Endometrial microvascular endothelial cells (primary cell): ENCODE results near the gene COQ3. TPM values are rescaled to one million over a fixed set of nuclear protein-coding genes. Genes with fewer than 3 reads are reported as not detected.

ENCODE experiments used
- in situ Hi-C: cut with HindIII; loops from 2 replicates; pipeline ENCODE4 v1.10.0; 2017; ENCODE audit warnings: low sequenced_read_pairs, low pct_unique_long_range_greater_than_20kb; ENCODE audit errors: inconsistent ontology term
- total RNA-seq: library from RNA; depleted of rRNA; stranded (reverse); fragments of >200 nt; gene quantifications from one replicate; pipeline ENCODE4 v1.2.3, GENCODE V29; 2015; ENCODE audit errors: inconsistent ontology term

Gene COQ3, protein sequence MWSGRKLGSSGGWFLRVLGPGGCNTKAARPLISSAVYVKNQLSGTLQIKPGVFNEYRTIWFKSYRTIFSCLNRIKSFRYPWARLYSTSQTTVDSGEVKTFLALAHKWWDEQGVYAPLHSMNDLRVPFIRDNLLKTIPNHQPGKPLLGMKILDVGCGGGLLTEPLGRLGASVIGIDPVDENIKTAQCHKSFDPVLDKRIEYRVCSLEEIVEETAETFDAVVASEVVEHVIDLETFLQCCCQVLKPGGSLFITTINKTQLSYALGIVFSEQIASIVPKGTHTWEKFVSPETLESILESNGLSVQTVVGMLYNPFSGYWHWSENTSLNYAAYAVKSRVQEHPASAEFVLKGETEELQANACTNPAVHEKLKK
- 12.8 TPM for total RNA-seq

GRCh38 chr6:99393698-99394531 lies at the start of gene COQ3:
TSS of gene COQ3 (minus strand) at chr6:99394195. CDS start at chr6:99394179, 16 bp downstream.
- in situ Hi-C loops: no loop called here

DNA sequence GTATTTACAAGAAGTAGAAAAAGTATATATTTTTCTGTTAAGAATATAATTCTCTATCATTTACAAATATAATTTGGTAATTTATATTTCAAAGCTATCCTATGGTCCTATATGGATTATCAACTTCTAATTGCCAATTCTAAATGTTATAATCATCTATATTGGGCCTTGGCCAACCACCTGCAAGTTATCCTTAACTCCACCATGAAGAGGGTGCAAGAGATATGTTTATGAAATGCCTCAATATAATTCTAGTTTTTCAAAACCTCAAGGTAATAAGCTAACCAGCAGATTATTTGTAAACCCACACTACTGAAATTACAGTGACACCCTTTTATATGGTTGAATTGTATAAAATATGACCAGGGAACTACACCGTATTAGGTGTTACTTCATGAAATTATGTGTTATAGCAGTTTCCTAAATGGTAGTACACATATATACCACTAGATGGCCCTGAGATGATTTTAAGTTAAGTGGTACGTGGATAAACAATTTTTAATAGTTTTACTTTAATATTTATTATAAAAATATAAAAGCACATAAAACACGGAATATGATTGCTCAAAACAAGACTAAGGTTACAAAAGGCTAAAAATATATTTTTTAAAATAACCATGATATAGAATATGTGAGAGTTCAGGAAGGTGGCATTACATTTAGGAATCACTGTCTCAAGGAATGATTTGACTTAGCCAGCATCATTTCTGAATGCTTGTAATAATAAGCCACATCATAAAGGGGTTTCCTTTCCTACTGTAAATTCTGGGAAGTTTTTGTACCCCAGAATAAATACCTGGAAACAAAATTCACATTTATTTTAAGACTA lies 40.9 kb upstream of the COQ3 start:
- in situ Hi-C loops: no loop called here

DNA sequence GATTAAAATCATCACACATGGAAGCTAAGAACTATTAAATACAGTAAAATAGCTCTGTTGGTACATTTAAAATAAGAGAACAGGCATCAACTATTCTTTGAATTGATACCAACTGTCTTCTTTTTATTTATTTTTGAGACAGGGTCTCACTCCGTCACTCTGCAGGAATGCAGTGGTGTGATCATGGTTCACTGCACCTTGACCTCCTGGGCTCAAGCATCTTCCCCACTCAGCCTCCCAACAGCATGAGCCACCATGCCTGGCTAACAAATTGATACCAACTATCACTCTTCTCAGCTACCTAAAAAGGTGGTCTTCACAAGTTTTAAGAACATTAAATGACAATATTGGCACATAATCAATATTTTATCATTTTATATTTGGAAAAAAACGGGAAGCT lies 38.9 kb upstream of the COQ3 start:
- in situ Hi-C loops: no loop called here

- in situ Hi-C loops: no loop called here
Measured at GRCh38 chr6:99431901-99432300, 37.9 kb upstream of the COQ3 start.

GRCh38 chr6:99427988-99428387 lies 34.0 kb upstream of the COQ3 start:
- in situ Hi-C loops: no loop called here

GRCh38 chr6:99426451-99426757 lies 32.4 kb upstream of the COQ3 start:
- in situ Hi-C loops: no loop called here

GRCh38 chr6:99425647-99426450 lies 31.9 kb upstream of the COQ3 start:
- in situ Hi-C loops: no loop called here

DNA sequence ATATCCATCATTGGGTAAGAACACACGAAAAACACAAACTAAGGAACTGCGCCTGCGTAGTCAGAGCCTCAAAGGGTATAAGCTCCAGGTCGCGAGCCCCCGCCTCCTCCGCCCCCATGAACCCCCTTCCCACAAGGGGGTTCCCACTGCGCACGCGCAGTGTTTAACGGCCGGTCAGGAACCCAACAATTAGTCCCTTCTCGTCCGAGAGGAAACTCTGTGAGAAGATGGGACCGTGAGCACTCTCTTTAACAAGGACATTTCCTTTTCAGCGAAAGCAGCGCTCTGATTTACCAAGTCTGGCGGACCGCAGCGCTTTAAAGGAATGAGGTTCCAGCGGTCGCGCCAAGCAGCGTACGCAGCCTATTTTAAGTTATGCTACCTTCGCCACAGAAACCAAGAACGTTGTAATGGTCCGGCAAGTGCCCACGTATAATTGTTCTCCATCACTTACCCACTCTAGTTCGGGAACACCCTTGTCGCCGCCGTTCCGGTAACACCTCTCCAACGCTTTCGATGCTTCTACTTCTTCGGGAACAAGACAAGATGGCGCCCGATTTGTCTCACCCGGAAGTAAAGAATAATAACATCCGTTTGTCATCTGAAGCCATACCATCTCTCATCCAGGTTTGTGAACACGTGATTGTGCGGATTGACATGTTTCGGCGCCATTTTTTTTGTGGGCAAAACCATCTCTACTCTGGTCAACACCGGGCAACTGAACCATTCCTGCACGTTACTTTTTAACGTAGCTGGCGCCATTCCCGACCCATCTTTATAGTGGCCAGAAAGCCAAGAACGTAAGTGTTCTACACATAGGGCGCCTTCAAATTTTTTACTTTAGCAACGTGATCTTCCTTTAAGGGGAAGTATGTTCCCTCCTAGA lies 31.0 kb upstream of the COQ3 start, which contains the start of gene PNISR:
TSS of gene PNISR (minus strand) at position 548 of the 886 bp plus-strand sequence. CDS start 10,649 bp downstream, outside the sequence.
- in situ Hi-C loops: no loop called here

DNA sequence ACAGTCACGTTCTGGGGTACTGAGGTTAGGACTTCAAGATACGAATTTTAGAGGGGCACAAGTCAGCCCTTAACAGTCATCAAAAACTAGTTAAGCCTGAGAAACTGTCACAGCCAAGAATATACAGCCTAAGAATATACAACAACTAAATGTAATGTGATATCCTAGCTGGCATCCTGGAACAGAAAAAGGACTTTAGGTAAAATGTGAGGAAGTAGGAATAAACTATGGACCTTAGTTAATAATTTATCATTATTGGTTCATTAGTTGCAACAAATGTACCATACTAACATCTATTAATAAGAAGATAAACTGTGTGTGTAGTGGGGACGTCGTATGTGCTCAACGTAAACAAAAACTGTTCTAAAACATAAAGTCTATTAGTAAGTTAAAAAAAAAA lies 30.0 kb upstream of the COQ3 start:
- in situ Hi-C loops: no loop called here

DNA sequence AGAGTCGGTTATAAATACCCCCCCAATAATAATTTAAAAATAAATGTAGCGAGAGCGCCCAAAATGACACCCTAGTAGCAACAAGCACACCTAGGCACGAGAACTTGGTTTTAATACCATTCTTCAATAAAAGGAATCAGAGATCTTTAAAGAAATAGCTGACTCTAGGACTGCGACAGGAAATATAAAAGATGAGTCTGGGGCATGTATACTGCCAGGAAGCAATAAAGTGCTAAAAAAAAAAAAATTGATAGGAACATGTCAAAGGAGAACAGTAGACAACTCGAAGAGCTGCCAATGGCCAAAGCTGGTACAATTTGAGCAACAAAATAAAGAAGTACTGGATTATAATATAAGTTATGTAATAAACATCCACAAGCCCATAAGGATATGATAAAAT lies 28.9 kb upstream of the COQ3 start:
- in situ Hi-C loops: no loop called here

GRCh38 chr6:99416892-99417767 lies 23.1 kb upstream of the COQ3 start:
- in situ Hi-C loops: no loop called here

- in situ Hi-C loops: no loop called here
Measured at GRCh38 chr6:99416226-99416625, 22.2 kb upstream of the COQ3 start.

DNA sequence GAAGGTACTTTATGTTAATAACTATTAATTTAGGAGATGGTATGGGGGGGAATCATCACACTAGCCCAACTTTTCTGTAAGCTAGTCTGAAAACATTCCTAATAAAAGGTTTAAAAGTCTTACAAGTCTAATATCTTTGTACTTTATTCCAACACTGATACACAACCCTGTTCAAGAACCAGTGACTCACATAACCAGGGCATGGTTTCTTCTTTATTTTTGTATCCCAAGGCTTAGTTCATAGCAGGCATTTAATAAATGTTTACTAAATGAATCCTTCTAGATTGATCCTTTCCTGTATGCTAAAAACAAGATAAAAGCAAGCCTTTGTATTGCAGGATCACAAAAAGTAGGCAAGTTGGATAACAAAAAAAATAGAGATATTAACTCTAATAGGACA lies 21.5 kb upstream of the COQ3 start:
- in situ Hi-C loops: no loop called here

GRCh38 chr6:99412065-99412464 lies 18.1 kb upstream of the COQ3 start:
- in situ Hi-C loops: no loop called here

DNA sequence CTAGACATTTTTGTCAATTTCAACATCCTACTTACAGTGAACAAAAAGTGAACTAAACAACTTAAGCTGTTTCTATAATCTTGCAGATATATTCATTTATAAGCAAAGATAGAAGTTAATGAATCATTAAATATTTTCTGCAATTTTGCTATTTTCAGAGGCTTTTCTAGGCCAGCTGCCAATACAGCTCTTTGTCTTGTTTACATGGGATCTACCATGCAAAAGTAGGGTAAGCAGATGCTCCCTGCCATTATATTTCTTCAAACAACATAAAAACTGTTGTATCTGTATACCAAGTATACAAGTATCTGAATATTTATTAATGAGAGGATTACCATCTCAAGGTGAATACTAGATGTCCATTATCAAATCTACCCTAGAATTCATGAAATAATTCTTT lies 15.7 kb upstream of the COQ3 start:
- in situ Hi-C loops: no loop called here

DNA sequence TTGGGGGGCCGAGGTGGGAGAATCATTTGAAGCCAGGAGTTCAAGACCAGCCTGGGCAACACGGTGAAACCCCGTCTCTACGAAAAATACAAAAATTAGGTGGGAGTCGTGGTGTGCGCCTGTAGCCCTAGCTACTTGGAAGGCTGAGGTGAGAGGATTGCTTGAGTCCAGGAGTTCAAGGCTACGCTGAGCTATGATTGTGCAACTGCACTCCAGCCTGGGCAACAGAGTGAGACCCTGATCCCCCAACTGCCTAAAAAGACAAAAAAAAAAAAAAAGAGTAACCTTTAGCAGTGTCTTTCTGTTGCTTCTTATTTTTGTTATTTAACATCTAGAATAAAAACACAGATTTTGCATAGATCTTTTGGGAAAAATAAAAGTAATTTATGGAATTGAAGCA lies 13.1 kb upstream of the COQ3 start:
- in situ Hi-C loops: no loop called here

GRCh38 chr6:99402448-99402847 lies 8.5 kb upstream of the COQ3 start:
- in situ Hi-C loops: no loop called here
